Breast epithelium (tissue), 4 donors: ENCODE data around the gene DCX. TPM values are rescaled to one million over a fixed set of nuclear protein-coding genes. Genes with fewer than 3 reads are reported as not detected.

Experiments used
- DNase-seq, 2 donors: peaks; one replicate each; pipeline ENCODE4 v3.0.0-alpha.2; 2019; ENCODE audit warnings: low spot score in 2 of 2
- H3K27ac ChIP-seq, 2 donors: fragments of 200-600 bp; sonication (generic) in 1 of 2; one replicate each; pipeline ENCODE4 v1.5.1; 2016 to 2019; ENCODE audit warnings: mild to moderate bottlenecking in 1 of 2
- H3K27me3 ChIP-seq, 2 donors: fragments of 200-600 bp; sonication (generic) in 1 of 2; one replicate each; pipeline versions ENCODE4 v1.5.1 to v1.6.0; 2017 to 2019; ENCODE audit warnings: control low read depth in 1 of 2, mild to moderate bottlenecking in 1 of 2
- H3K36me3 ChIP-seq: fragments of 200-600 bp; one replicate; pipeline ENCODE4 v1.5.1; 2019
- H3K4me1 ChIP-seq, 2 donors: fragments of 200-600 bp; sonication (generic); one replicate each; pipeline ENCODE4 v1.5.1; 2016 to 2019; ENCODE audit warnings: control low read depth in 1 of 2
- H3K4me3 ChIP-seq, 3 donors: fragments of 200-600 bp; sonication (generic); 1 replicate in 2 of 3; 2 replicates in 1 of 3; pipeline ENCODE4 v1.5.1; 2016 to 2019; ENCODE audit warnings: mild to moderate bottlenecking in 3 of 3, moderate library complexity in 2 of 3
- H3K9me3 ChIP-seq, 2 donors: fragments of 200-600 bp; sonication (generic) in 1 of 2; one replicate each; pipeline ENCODE4 v1.5.1; 2016 to 2019; ENCODE audit warnings: control low read depth in 1 of 2
- CTCF ChIP-seq, 3 donors: fragments of 450-650 bp; IDR thresholded peaks; one replicate each; pipeline ENCODE4 v1.5.1; 2016 to 2017; ENCODE audit warnings: antibody characterized with exemption in 3 of 3, mild to moderate bottlenecking in 3 of 3, moderate library complexity in 3 of 3
- POLR2A ChIP-seq: fragments of 450-650 bp; IDR thresholded peaks from one replicate; pipeline ENCODE4 v1.6.1; 2016; ENCODE audit warnings: antibody characterized with exemption, mild to moderate bottlenecking, moderate library complexity
- POLR2AphosphoS5 ChIP-seq, 3 donors: sonication (generic); formaldehyde crosslinking; IDR thresholded peaks; one replicate each; pipeline ENCODE4 v1.6.1; 2017; ENCODE audit warnings: antibody characterized with exemption in 3 of 3
- intact Hi-C: fragments of 100-400 bp; cut with DNase I; formaldehyde crosslinking; loops from one replicate; pipeline ENCODE4 v1.15.1; 2023; ENCODE audit warnings: low total_unique reads
- total RNA-seq, 3 donors: library from RNA; depleted of rRNA; stranded (reverse); fragments of >200 nt; gene quantifications; one replicate each; pipeline ENCODE4 v1.1.0, GENCODE V29; 2016

DCX gene
- total RNA-seq, 3 donors from 2014 or later = 0.33 to 0.44 TPM; not detected in 1

- H3K27ac ChIP-seq = no peak overlapping the region
- no peak overlapping the region for H3K4me3 ChIP-seq
- H3K4me1 ChIP-seq = no peaks in the 10 kb centered on the region
- H3K36me3 ChIP-seq = no peaks in the 10 kb centered on the region
- no peak for DNase-seq
- H3K9me3 ChIP-seq = no peaks in the 10 kb centered on the region
- H3K27me3 ChIP-seq = peaks cover 0 to 61% of the 10 kb centered on the region in 2 donors
- no peak for TF ChIP-seq CTCF (IDR thresholded peaks at IDR 0.05)
- no peak for TF ChIP-seq POLR2A
- TF ChIP-seq POLR2AphosphoS5 (IDR thresholded peaks at IDR 0.05) = no peak
- intact Hi-C loops = no loop called here
Measured at GRCh38 chrX:111443946-111444345, 32.0 kb upstream of the DCX start.

DNA sequence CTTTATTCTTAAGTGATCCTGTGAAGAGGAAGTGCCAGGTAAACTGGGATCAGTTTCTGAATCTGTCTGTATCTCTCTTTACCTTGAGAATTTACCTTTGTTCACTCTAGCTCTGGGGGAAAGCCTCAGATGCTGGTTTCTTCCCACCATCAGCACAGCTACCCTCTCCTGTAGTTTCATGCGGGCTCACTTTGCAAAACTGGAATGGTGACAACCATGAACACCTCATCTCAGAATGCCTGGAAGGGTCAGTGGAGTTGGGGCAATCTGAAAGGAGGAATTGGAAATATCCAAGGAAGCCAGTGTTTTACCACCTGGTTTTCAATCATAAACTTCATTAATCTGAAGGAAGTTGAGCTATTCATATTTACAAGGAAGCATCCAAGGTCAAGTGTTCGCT is 30.8 kb upstream of the DCX start:
- H3K9me3 ChIP-seq = no peaks in the 10 kb centered on the region
- intact Hi-C loops = no loop called here
- H3K4me1 ChIP-seq = no peaks in the 10 kb centered on the region
- H3K27ac ChIP-seq = no peak overlapping the region
- H3K27me3 ChIP-seq = peaks cover 0 to 52% of the 10 kb centered on the region in 2 donors
- DNase-seq = no peak
- H3K36me3 ChIP-seq = no peaks in the 10 kb centered on the region
- TF ChIP-seq POLR2AphosphoS5 (IDR thresholded peaks at IDR 0.05) (no peak), POLR2A (no peak), CTCF (IDR thresholded peaks at IDR 0.05) (no peak)
- no peak overlapping the region for H3K4me3 ChIP-seq

GRCh38 chrX:111435469-111435868 is 23.5 kb upstream of the DCX start:
- Histone ChIP-seq H3K27ac (no peak overlapping the region), H3K9me3 (no peaks in the 10 kb centered on the region), H3K4me1 (no peaks in the 10 kb centered on the region), H3K36me3 (no peaks in the 10 kb centered on the region), H3K27me3 (peaks cover 0 to 13% of the 10 kb centered on the region in 2 donors), H3K4me3 (no peak overlapping the region)
- TF ChIP-seq POLR2A (no peak), CTCF (IDR thresholded peaks at IDR 0.05) (no peak), POLR2AphosphoS5 (IDR thresholded peaks at IDR 0.05) (no peak)
- intact Hi-C loops = no loop called here
- DNase-seq = no peak

DNA sequence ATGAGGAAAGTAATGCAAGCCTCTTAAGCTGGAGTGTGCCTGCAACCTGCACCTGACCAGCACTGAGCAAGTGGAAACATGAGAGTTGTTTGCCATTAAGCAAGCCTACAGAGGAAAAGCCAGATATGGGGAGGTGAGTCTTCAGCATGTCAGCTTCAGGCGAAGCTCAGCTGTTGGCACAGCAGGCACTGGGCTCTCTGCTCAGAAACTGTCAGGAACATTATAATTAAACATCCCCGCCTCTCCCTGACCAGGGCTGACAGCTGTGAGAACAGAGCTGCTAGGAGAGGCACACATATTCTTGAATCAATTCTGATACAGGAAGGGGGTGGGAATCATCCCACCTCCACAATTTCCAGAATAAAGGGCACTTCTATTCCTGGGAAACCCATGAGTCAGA is 19.0 kb upstream of the DCX start:
- intact Hi-C loops = no loop called here
- H3K4me1 ChIP-seq = no peaks in the 10 kb centered on the region
- H3K27me3 ChIP-seq = peaks cover 0 to 38% of the 10 kb centered on the region in 2 donors
- no peak for DNase-seq
- TF ChIP-seq CTCF (IDR thresholded peaks at IDR 0.05) (no peak), POLR2AphosphoS5 (IDR thresholded peaks at IDR 0.05) (no peak), POLR2A (no peak)
- H3K9me3 ChIP-seq = no peaks in the 10 kb centered on the region
- H3K27ac ChIP-seq = no peak overlapping the region
- no peak overlapping the region for H3K4me3 ChIP-seq
- no peaks in the 10 kb centered on the region for H3K36me3 ChIP-seq

DNA sequence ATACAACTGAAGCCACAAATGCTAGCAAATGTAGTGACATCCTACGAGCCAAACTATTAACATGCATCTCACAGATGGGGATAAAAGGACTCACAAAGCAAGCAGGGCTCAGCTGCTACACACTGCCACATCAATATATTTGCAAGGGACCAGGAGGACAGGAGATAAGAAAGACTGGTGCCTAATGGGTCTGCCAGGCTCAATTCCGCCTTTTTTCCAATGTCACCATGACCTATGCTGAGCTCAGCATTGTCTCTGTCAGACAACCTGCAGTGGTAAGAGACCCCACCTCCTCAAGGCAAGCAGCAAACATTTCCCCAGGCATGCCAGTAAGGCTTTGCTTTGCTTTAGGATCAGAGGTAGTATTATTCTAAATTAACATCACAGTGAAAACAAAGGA is 435 bp downstream of the DCX start:
- Histone ChIP-seq H3K4me3 (peak overlapping the region in 2 of 3 donors; percentile 4 to 15), H3K9me3 (no peaks in the 10 kb centered on the region), H3K27me3 (peaks cover 0 to 58% of the 10 kb centered on the region in 2 donors), H3K36me3 (no peaks in the 10 kb centered on the region), H3K4me1 (no peaks in the 10 kb centered on the region), H3K27ac (no peak overlapping the region)
- TF ChIP-seq CTCF (IDR thresholded peaks at IDR 0.05) (no peak), POLR2A (no peak), POLR2AphosphoS5 (IDR thresholded peaks at IDR 0.05) (no peak)
- intact Hi-C loops = no loop called here
- DNase-seq = no peak
